ENCODE data around the gene RYR1.

DNA sequence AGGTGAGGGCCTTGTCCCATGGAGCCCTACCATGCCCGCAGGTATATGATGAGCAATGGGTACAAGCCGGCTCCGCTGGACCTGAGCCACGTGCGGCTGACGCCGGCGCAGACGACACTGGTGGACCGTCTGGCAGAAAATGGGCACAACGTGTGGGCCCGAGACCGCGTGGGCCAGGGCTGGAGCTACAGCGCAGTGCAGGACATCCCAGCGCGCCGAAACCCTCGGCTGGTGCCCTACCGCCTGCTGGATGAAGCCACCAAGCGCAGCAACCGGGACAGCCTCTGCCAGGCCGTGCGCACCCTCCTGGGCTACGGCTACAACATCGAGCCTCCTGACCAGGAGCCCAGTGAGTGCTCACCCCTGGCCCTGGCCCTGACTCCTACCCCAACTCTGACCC lies 32.6 kb downstream of the RYR1 start:
- no peak for TF ChIP-seq CTCF (IDR thresholded peaks at IDR 0.05; ENCODE audit: low read depth, low read length)
- no peak for TF ChIP-seq EZH2phosphoT487 (IDR thresholded peaks at IDR 0.05; ENCODE audit: low read depth)

Data from OCI-LY3 (cell line).